GM23338 (cell line): Measurements from ENCODE around the gene CETP. TPM values are rescaled to one million over a fixed set of nuclear protein-coding genes. Genes with fewer than 3 reads are reported as not detected.

Source experiments
- ATAC-seq: fragments of 200-7000 bp; cut with Tn5 transposase; 3 replicates; pipeline ENCODE4 v1.9.1; 2020
- DNase-seq: peaks from one replicate; pipeline ENCODE4 v3.0.0-alpha.2; 2015; ENCODE audit warnings: low spot score
- H2AFZ ChIP-seq: fragments of 200-600 bp; sonication (generic); 2 replicates; pipeline ENCODE4 v1.8.0; 2016; ENCODE audit warnings: antibody characterized with exemption, mild to moderate bottlenecking, moderate library complexity
- H3F3A ChIP-seq: fragments of 200-600 bp; sonication (generic); replicated peaks from 2 replicates; pipeline ENCODE4 v1.8.0; 2017; ENCODE audit warnings: antibody characterized with exemption, mixed run types, low read depth
- H3K27ac ChIP-seq: fragments of 200-600 bp; sonication (generic); 2 replicates; pipeline ENCODE4 v1.6.1; 2016; ENCODE audit warnings: low read depth
- H3K27me3 ChIP-seq: fragments of 200-600 bp; sonication (generic); 2 replicates; pipeline ENCODE4 v1.8.0; 2016; ENCODE audit warnings: mild to moderate bottlenecking, mixed run types, moderate library complexity; ENCODE audit not compliant: insufficient read depth
- H3K36me3 ChIP-seq: fragments of 200-600 bp; sonication (generic); 2 replicates; pipeline ENCODE4 v1.8.0; 2016; ENCODE audit warnings: mild to moderate bottlenecking; ENCODE audit not compliant: insufficient read depth
- H3K4me1 ChIP-seq: fragments of 200-600 bp; sonication (generic); 2 replicates; pipeline ENCODE4 v1.8.0; 2016; ENCODE audit warnings: mild to moderate bottlenecking, moderate library complexity; ENCODE audit not compliant: insufficient read depth
- H3K4me2 ChIP-seq: fragments of 200-600 bp; sonication (generic); 2 replicates; pipeline ENCODE4 v1.7.1; 2017; ENCODE audit warnings: mixed run types
- H3K4me3 ChIP-seq: fragments of 200-600 bp; sonication (generic); 2 replicates; pipeline ENCODE4 v1.6.1; 2016; ENCODE audit warnings: mixed run types
- H3K79me2 ChIP-seq: fragments of 200-600 bp; sonication (generic); replicated peaks from 2 replicates; pipeline ENCODE4 v1.8.0; 2017; ENCODE audit warnings: mild to moderate bottlenecking; ENCODE audit not compliant: insufficient read depth
- H3K9me2 ChIP-seq: fragments of 200-600 bp; sonication (generic); 2 replicates; pipeline ENCODE4 v1.8.0; 2017; ENCODE audit not compliant: insufficient read depth
- H4K20me1 ChIP-seq: fragments of 200-600 bp; sonication (generic); replicated peaks from 2 replicates; pipeline ENCODE4 v1.8.0; 2017; ENCODE audit warnings: mild to moderate bottlenecking; ENCODE audit not compliant: insufficient read depth
- H3K27ac Mint-ChIP-seq: 2 replicates; pipeline ENCODE4 v1.8.0; 2020; ENCODE audit warnings: inconsistent platforms, mild to moderate bottlenecking, moderate library complexity, mixed read lengths
- H3K27me3 Mint-ChIP-seq: 3 replicates; pipeline ENCODE4 v1.8.0; 2022; ENCODE audit warnings: low read depth, mild to moderate bottlenecking, moderate library complexity, mixed read lengths, inconsistent platforms; ENCODE audit not compliant: insufficient read depth, poor library complexity
- H3K36me3 Mint-ChIP-seq: 3 replicates; pipeline ENCODE4 v1.8.0; 2021; ENCODE audit warnings: low read depth, mild to moderate bottlenecking, inconsistent platforms, moderate library complexity, mixed read lengths
- H3K4me1 Mint-ChIP-seq: 3 replicates; pipeline ENCODE4 v1.8.0; 2020; ENCODE audit warnings: mild to moderate bottlenecking, inconsistent platforms, mixed read lengths
- H3K4me3 Mint-ChIP-seq: 3 replicates; pipeline ENCODE4 v1.8.0; 2021; ENCODE audit warnings: moderate library complexity, mild to moderate bottlenecking, inconsistent platforms, mixed read lengths
- H3K9me3 Mint-ChIP-seq: 3 replicates; pipeline ENCODE4 v1.8.0; 2020; ENCODE audit warnings: moderate library complexity, mild to moderate bottlenecking, inconsistent platforms, mixed read lengths
- EZH2phosphoT487 ChIP-seq: fragments of 200-600 bp; sonication (generic); IDR thresholded peaks from one replicate; pipeline ENCODE4 v1.8.1; 2018; ENCODE audit warnings: antibody characterized with exemption; ENCODE audit not compliant: unreplicated experiment
- JUNB ChIP-seq: IDR thresholded peaks from one replicate; pipeline ENCODE4 v1.6.1; 2016; ENCODE audit warnings: antibody characterized with exemption; ENCODE audit not compliant: unreplicated experiment
- STAT1 ChIP-seq: IDR thresholded peaks from one replicate; pipeline ENCODE4 v1.6.1; 2016; ENCODE audit warnings: antibody characterized with exemption; ENCODE audit not compliant: unreplicated experiment
- polyA plus RNA-seq: library from polyadenylated mRNA; unstranded; fragments of >200 nt; fragmentation: Nextera tagmentation; extraction: Ambion mirVana; gene quantifications from 2 replicates; pipeline ENCODE4 v1.2.1, GENCODE V29; 2016
- total RNA-seq: library from RNA; depleted of rRNA; stranded (reverse); fragments of >200 nt; shearing (Covaris generic); gene quantifications from 2 replicates; pipeline ENCODE4 v1.2.3, GENCODE V29; 2014
- TF ChIP-seq, protein P1 (sequence below): IDR thresholded peaks from one replicate; pipeline ENCODE4 v1.6.1; 2018; ENCODE audit warnings: antibody characterized with exemption; ENCODE audit not compliant: unreplicated experiment
- TF ChIP-seq, protein P2 (sequence below): fragments of 250-450 bp; sonication (Bioruptor Pico); IDR thresholded peaks from 2 replicates; pipeline ENCODE4 v1.5.0; 2020; ENCODE audit warnings: mild to moderate bottlenecking, moderate library complexity

CETP gene
- total and polyA plus RNA-seq, 2 experiments from 2014 or later, result not detected

DNA sequence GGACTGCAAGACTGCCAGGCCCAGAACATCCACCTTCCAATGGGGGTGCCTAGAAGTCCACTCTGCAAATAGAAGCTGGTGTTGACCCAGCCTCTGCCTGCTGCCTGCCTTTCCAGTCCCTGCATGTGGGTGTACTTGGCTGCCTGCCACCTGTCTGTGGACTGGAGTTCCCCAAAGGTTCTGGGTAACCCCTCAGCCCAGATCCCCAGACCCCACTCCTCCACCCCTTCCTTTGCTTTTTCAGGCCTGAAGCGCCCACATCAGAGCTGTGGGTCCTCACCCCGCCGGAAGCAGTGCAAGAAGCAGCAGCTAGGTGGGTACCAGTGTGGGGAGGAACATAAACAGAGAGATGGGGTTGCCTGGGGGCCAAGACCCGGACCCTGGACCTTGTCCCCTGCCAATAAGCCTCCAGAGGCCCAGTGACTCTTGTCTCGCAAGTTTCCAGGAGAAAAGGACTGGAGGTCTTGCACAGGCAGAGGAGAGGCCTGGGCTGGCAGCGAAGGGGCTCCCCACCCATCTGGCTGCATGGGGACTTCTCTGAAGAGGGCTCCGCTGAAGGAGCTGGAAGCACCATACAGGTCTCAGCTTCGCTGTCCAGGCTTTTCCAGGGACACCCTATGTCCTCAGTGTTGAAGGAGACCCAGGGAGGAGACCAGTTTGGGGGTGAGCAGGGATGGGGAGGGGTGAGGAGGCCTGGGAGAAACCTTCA is 61.9 kb downstream of the CETP start (continued):
- no peak for TF ChIP-seq EZH2phosphoT487
- TF ChIP-seq STAT1, result no peak

DNA sequence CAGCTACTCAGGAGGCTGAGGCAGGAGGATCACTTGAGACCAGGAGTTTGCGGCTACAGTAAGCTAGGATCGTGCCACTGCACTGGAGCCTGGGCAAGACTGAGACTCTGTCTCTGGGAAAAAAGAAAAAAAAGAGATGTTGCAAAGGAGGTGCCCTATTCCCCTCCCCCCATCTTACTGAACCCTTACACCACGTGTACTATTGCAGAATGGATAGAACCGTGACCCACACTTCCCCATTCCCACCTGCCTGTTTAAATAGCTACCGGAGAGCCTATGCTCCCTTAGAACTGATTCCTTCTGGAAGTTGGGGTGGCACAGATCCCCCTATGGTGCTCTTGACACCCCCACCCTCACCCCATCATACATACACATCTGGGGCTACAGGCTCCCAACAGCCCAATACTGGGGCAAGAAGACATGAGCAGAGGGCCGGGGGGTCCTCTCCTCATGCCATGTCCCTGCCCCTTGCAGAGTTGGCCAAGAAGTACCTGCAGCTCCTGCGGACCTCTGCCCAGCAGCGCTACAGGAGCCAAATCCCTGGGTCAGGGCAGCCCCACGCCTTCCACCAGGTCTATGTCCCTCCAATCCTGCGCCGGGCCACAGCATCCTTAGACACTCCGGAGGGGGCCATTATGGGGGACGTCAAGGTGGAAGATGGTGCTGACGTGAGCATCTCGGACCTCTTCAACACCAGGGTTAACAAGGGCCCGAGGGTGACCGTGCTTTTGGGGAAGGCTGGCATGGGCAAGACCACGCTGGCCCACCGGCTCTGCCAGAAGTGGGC is 63.3 kb downstream of the CETP start:
- Histone ChIP-seq H4K20me1 (no peaks in the 10 kb centered on the region), H3F3A (no peaks in the 10 kb centered on the region), H3K4me1 (0 out of 2 replicates have a peak, but pooled peaks cover 2% of the 10 kb centered on the region), H2AFZ (no peak overlapping the region), H3K4me2 (no peak overlapping the region), H3K9me2 (no peaks in the 10 kb centered on the region), H3K27me3 (no peaks in the 10 kb centered on the region), H3K27ac (no peak overlapping the region), H3K36me3 (no peaks in the 10 kb centered on the region), H3K79me2 (no peaks in the 10 kb centered on the region), H3K4me3 (no peak overlapping the region)
- DNase-seq (no peak), ATAC-seq (no peak)
- Mint-ChIP-seq H3K4me3 (no peak overlapping the region), H3K27ac (no peak overlapping the region), H3K4me1 (peaks cover 3% of the 10 kb centered on the region; the same call in 2 of the 3 replicates), H3K9me3 (no peaks in the 10 kb centered on the region), H3K36me3 (no peaks in the 10 kb centered on the region), H3K27me3 (peaks cover 6% of the 10 kb centered on the region)
- TF ChIP-seq JUNB (no peak), EZH2phosphoT487 (no peak)
- TF ChIP-seq, protein P1, sequence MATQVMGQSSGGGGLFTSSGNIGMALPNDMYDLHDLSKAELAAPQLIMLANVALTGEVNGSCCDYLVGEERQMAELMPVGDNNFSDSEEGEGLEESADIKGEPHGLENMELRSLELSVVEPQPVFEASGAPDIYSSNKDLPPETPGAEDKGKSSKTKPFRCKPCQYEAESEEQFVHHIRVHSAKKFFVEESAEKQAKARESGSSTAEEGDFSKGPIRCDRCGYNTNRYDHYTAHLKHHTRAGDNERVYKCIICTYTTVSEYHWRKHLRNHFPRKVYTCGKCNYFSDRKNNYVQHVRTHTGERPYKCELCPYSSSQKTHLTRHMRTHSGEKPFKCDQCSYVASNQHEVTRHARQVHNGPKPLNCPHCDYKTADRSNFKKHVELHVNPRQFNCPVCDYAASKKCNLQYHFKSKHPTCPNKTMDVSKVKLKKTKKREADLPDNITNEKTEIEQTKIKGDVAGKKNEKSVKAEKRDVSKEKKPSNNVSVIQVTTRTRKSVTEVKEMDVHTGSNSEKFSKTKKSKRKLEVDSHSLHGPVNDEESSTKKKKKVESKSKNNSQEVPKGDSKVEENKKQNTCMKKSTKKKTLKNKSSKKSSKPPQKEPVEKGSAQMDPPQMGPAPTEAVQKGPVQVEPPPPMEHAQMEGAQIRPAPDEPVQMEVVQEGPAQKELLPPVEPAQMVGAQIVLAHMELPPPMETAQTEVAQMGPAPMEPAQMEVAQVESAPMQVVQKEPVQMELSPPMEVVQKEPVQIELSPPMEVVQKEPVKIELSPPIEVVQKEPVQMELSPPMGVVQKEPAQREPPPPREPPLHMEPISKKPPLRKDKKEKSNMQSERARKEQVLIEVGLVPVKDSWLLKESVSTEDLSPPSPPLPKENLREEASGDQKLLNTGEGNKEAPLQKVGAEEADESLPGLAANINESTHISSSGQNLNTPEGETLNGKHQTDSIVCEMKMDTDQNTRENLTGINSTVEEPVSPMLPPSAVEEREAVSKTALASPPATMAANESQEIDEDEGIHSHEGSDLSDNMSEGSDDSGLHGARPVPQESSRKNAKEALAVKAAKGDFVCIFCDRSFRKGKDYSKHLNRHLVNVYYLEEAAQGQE, result no peak
- TF ChIP-seq, protein P2, sequence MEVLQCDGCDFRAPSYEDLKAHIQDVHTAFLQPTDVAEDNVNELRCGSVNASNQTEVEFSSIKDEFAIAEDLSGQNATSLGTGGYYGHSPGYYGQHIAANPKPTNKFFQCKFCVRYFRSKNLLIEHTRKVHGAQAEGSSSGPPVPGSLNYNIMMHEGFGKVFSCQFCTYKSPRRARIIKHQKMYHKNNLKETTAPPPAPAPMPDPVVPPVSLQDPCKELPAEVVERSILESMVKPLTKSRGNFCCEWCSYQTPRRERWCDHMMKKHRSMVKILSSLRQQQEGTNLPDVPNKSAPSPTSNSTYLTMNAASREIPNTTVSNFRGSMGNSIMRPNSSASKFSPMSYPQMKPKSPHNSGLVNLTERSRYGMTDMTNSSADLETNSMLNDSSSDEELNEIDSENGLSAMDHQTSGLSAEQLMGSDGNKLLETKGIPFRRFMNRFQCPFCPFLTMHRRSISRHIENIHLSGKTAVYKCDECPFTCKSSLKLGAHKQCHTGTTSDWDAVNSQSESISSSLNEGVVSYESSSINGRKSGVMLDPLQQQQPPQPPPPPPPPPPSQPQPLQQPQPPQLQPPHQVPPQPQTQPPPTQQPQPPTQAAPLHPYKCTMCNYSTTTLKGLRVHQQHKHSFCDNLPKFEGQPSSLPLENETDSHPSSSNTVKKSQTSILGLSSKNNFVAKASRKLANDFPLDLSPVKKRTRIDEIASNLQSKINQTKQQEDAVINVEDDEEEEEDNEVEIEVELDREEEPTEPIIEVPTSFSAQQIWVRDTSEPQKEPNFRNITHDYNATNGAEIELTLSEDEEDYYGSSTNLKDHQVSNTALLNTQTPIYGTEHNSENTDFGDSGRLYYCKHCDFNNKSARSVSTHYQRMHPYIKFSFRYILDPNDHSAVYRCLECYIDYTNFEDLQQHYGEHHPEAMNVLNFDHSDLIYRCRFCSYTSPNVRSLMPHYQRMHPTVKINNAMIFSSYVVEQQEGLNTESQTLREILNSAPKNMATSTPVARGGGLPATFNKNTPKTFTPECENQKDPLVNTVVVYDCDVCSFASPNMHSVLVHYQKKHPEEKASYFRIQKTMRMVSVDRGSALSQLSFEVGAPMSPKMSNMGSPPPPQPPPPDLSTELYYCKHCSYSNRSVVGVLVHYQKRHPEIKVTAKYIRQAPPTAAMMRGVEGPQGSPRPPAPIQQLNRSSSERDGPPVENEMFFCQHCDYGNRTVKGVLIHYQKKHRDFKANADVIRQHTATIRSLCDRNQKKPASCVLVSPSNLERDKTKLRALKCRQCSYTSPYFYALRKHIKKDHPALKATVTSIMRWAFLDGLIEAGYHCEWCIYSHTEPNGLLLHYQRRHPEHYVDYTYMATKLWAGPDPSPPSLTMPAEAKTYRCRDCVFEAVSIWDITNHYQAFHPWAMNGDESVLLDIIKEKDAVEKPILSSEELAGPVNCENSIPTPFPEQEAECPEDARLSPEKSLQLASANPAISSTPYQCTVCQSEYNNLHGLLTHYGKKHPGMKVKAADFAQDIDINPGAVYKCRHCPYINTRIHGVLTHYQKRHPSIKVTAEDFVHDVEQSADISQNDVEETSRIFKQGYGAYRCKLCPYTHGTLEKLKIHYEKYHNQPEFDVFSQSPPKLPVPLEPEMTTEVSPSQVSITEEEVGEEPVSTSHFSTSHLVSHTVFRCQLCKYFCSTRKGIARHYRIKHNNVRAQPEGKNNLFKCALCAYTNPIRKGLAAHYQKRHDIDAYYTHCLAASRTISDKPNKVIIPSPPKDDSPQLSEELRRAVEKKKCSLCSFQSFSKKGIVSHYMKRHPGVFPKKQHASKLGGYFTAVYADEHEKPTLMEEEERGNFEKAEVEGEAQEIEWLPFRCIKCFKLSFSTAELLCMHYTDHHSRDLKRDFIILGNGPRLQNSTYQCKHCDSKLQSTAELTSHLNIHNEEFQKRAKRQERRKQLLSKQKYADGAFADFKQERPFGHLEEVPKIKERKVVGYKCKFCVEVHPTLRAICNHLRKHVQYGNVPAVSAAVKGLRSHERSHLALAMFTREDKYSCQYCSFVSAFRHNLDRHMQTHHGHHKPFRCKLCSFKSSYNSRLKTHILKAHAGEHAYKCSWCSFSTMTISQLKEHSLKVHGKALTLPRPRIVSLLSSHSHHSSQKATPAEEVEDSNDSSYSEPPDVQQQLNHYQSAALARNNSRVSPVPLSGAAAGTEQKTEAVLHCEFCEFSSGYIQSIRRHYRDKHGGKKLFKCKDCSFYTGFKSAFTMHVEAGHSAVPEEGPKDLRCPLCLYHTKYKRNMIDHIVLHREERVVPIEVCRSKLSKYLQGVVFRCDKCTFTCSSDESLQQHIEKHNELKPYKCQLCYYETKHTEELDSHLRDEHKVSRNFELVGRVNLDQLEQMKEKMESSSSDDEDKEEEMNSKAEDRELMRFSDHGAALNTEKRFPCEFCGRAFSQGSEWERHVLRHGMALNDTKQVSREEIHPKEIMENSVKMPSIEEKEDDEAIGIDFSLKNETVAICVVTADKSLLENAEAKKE (CRISPR knock-in tag), result no peak
